ENCODE results near the gene POLR3G.

GRCh38 chr5:90562341-90562740, 87.7 kb downstream of the POLR3G start:
- TF ChIP-seq CTCF (IDR thresholded peaks at IDR 0.05) = no peak
- TF ChIP-seq POLR2A (IDR thresholded peaks at IDR 0.05) = no peak
